Tibial nerve (tissue), 3 donors: ENCODE results near the gene CC2D2A.

Experiments used
- POLR2A ChIP-seq, 2 donors: fragments of 450-650 bp; IDR thresholded peaks; one replicate each; pipeline ENCODE4 v1.6.1; 2017; ENCODE audit warnings: antibody characterized with exemption in 2 of 2, mild to moderate bottlenecking in 2 of 2, moderate library complexity in 2 of 2
- TF ChIP-seq, protein P1 (sequence below), 5 experiments: fragments of 200-600 bp in 3 of 5; fragments of 450-650 bp in 2 of 5; sonication (generic) in 3 of 5; IDR thresholded peaks; one replicate each; pipeline ENCODE4 v1.5.1; 2016 to 2019; ENCODE audit warnings: antibody characterized with exemption in 5 of 5, mild to moderate bottlenecking in 3 of 5, moderate library complexity in 2 of 5

DNA sequence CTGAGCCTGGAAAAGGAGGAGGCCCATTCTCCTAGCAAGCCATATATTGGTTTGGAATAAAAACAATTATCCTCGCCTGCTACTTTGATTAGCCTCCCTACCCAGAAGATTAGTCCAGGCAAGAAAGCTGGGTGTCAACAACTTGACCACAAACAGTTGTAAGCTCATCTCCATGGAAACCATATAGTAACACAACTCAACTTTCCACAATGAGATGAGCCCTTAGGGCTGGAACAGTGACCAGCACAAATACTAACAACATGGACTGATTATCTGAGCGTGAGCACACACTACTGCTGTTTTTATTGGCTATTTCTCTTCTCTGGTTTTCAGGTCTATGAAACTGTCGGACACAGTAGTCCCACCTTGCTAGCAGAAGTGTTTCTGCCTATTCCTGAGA is 80.8 kb downstream of the CC2D2A start:
- TF ChIP-seq, protein P1, sequence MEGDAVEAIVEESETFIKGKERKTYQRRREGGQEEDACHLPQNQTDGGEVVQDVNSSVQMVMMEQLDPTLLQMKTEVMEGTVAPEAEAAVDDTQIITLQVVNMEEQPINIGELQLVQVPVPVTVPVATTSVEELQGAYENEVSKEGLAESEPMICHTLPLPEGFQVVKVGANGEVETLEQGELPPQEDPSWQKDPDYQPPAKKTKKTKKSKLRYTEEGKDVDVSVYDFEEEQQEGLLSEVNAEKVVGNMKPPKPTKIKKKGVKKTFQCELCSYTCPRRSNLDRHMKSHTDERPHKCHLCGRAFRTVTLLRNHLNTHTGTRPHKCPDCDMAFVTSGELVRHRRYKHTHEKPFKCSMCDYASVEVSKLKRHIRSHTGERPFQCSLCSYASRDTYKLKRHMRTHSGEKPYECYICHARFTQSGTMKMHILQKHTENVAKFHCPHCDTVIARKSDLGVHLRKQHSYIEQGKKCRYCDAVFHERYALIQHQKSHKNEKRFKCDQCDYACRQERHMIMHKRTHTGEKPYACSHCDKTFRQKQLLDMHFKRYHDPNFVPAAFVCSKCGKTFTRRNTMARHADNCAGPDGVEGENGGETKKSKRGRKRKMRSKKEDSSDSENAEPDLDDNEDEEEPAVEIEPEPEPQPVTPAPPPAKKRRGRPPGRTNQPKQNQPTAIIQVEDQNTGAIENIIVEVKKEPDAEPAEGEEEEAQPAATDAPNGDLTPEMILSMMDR (IDR thresholded peaks at IDR 0.05), result no peak
- no peak for TF ChIP-seq POLR2A (IDR thresholded peaks at IDR 0.05)
